ENCODE results near the gene ICE1. TPM values are rescaled to one million over a fixed set of nuclear protein-coding genes. Genes with fewer than 3 reads are reported as not detected.

ICE1 gene
- total and polyA plus RNA-seq, 2 of the 4 experiments (the other 2 are of a cell fraction): 9.0 to 18.5 TPM

DNA sequence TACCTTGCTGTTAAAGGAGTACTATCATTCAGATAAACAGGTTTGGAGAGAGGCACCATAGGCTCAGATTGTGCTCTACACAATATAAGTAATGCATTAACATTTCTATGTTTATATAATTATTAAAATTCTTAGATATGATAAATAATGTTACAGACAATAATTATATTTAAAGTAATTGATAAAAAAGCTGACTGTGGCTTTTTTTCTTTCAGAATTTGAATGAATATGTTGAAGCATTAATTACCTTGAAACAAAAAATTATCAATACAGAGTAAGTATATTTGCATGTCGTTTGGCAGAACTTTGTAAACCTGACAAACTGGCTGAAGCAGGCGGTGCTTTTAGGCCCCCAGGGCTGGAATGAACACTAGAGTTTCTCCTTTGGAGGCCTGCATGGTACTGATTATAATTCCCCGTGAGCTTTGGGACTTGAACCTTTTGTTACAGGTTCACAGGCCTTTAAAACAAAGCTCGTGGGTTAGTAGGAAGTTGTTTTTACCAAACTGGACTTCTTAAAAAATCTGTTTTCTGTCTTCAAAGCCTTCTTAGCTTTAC is 13.8 kb downstream of the ICE1 start:
- Histone ChIP-seq H3K23ac (ENCODE audit: low read depth, low read length) (no peak overlapping the region), H2BK5ac (ENCODE audit: low read depth, low read length, poor library complexity, severe bottlenecking) (no peak overlapping the region), H4K91ac (ENCODE audit: insufficient read depth, low read depth, low read length) (no peak overlapping the region), H3K4ac (ENCODE audit: low read depth, low read length) (no peak overlapping the region), H2BK120ac (ENCODE audit: low read depth, low read length) (no peak overlapping the region), H4K20me1 (ENCODE audit: insufficient read depth, low read length) (peaks cover 15% of the 10 kb centered on the region; the same call in 1 of the 2 replicates), H3K9ac (ENCODE audit: low read depth, low read length) (no peak overlapping the region), H3K27me3 (ENCODE audit: control insufficient read depth, insufficient read depth, low read length) (no peaks in the 10 kb centered on the region), H2BK15ac (ENCODE audit: low read depth, low read length) (no peak overlapping the region), H3K9me1 (ENCODE audit: insufficient read depth, low read length) (no peaks in the 10 kb centered on the region), H2AK5ac (ENCODE audit: low read depth, low read length) (no peak overlapping the region), H3K36me3 (ENCODE audit: control insufficient read depth, insufficient read depth, low read length) (0 out of 2 replicates have a peak, but pooled peaks cover 3% of the 10 kb centered on the region), H3K27ac (ENCODE audit: insufficient read depth, low read length) (no peak overlapping the region), H2BK20ac (ENCODE audit: low read depth, low read length) (no peak overlapping the region), H4K8ac (ENCODE audit: low read depth in 2 of 2, low read length in 2 of 2) (no peak overlapping the region), H3K18ac (ENCODE audit: low read depth, low read length) (no peak overlapping the region), H2AFZ (replicated peaks; ENCODE audit: low read length, poor library complexity) (no peak overlapping the region), H3K56ac (ENCODE audit: extremely low read depth, insufficient read depth, low read length) (no peak overlapping the region), H2AK9ac (replicated peaks; ENCODE audit: low read depth, low read length, poor library complexity) (no peak overlapping the region), H3K4me2 (ENCODE audit: low read depth, low read length) (no peak overlapping the region), H3K4me1 (ENCODE audit: control insufficient read depth, insufficient read depth, low read length) (peaks cover under 1% of the 10 kb centered on the region; the same call in 1 of the 2 replicates), H4K5ac (ENCODE audit: low read depth, low read length) (no peak overlapping the region), H3K4me3 (ENCODE audit: insufficient read depth, low read depth, low read length) (no peak overlapping the region), H3K79me1 (ENCODE audit: low read depth in 1 of 2, low read length in 2 of 2) (peaks cover 6 to 30% of the 10 kb centered on the region in 2 experiments), H3K9me3 (ENCODE audit: control insufficient read depth, insufficient read depth, low read length) (no peaks in the 10 kb centered on the region), H3K14ac (replicated peaks; ENCODE audit: low read depth, low read length) (no peak overlapping the region)
- ChIA-PET POLR2A (ENCODE audit: unreplicated experiment) (no interaction called here), CTCF (no interaction called here)
- WGBS, 2 experiments (ENCODE audit: extremely low coverage in 2 of 2, insufficient read length in 1 of 2): no CpG with 5 or more reads among the region's 4 CpGs
- DNase-seq: no peak
- dilution Hi-C loops (cut with HindIII; ENCODE audit: low sequenced_read_pairs, unreplicated experiment): no loop called here
- no peak for ATAC-seq (ENCODE audit: low read depth)
- in situ Hi-C loops (cut with MboI; ENCODE audit: low sequenced_read_pairs): no loop called here
- no TSS peak for BruUV-seq (replicated peaks)
- intact Hi-C loops (cut with micrococcal nuclease): no loop called here
- TF ChIP-seq MAZ (IDR thresholded peaks at IDR 0.05; ENCODE audit: borderline replicate concordance, low read depth, low read length): no peak
- no peak for TF ChIP-seq CHD1 (IDR thresholded peaks at IDR 0.05; ENCODE audit: low read depth, low read length)
- TF ChIP-seq MAFK (IDR thresholded peaks at IDR 0.05; ENCODE audit: low read depth, low read length): peak; percentile 59
- TF ChIP-seq RFX5 (IDR thresholded peaks at IDR 0.05; ENCODE audit: low read depth, low read length): no peak
- no peak for TF ChIP-seq SMC3 (IDR thresholded peaks at IDR 0.05; ENCODE audit: low read depth, low read length)
- no peak for TF ChIP-seq MXI1 (IDR thresholded peaks at IDR 0.05; ENCODE audit: borderline replicate concordance, low read depth, low read length)
- TF ChIP-seq, protein P1, sequence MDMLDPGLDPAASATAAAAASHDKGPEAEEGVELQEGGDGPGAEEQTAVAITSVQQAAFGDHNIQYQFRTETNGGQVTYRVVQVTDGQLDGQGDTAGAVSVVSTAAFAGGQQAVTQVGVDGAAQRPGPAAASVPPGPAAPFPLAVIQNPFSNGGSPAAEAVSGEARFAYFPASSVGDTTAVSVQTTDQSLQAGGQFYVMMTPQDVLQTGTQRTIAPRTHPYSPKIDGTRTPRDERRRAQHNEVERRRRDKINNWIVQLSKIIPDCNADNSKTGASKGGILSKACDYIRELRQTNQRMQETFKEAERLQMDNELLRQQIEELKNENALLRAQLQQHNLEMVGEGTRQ (IDR thresholded peaks at IDR 0.05; ENCODE audit: low read depth, low read length): no peak
- TF ChIP-seq RCOR1 (IDR thresholded peaks at IDR 0.05; ENCODE audit: insufficient replicate concordance, low read length): no peak
